ENCODE measurements around the gene JAKMIP1. TPM values are rescaled to one million over a fixed set of nuclear protein-coding genes. Genes with fewer than 3 reads are reported as not detected.

Gene JAKMIP1
- total RNA-seq, 1 experiment from 2014 or later = not detected

GRCh38 chr4:6182376-6183280 lies 17.7 kb downstream of the JAKMIP1 start:
- RAD21 ChIA-PET (ENCODE audit: low non-redundant PET in 1 of 2, low total read pairs in 2 of 2, uncharacterized antibody in 2 of 2, unreplicated experiment in 2 of 2) = no interaction called here
- no peaks in the 10 kb centered on the region for H3K9me2 ChIP-seq (ENCODE audit: insufficient read depth)
- intact Hi-C loops (cut with micrococcal nuclease) = no loop called here
- no peaks in the 10 kb centered on the region for H4K20me1 ChIP-seq (ENCODE audit: insufficient read depth)
- TF ChIP-seq FOSL1 (IDR thresholded peaks at IDR 0.05; ENCODE audit: low read depth) (no peak), CBX3 (IDR thresholded peaks at IDR 0.05; ENCODE audit: low read depth) (no peak), CTCF (IDR thresholded peaks at IDR 0.05 in 2 of 3, conservative IDR thresholded peaks at IDR 0.05 in 1 of 3; ENCODE audit: borderline replicate concordance in 1 of 3, insufficient read depth in 1 of 3, low read depth in 2 of 3, low read length in 2 of 3) (no peak), MAX (IDR thresholded peaks at IDR 0.05) (no peak), RAD21 (IDR thresholded peaks at IDR 0.05; ENCODE audit: low read depth) (no peak), POLR2AphosphoS5 (IDR thresholded peaks at IDR 0.05; ENCODE audit: low read depth, low read length) (no peak), ZFX (IDR thresholded peaks at IDR 0.05) (no peak), CEBPB (IDR thresholded peaks at IDR 0.05; ENCODE audit: low read depth) (no peak)
- H3K27me3 ChIP-seq (ENCODE audit: insufficient read depth, low read length) = no peaks in the 10 kb centered on the region
- no peak overlapping the region for H3K4me3 ChIP-seq (replicated peaks in 1 of 2; ENCODE audit: low read depth in 1 of 2, low read length in 2 of 2)
- H3K4me2 ChIP-seq (ENCODE audit: low read length) = no peak overlapping the region
- POLR2A ChIA-PET = no interaction called here
- DNase-seq (ENCODE audit: low read depth, low spot score) (no peak), ATAC-seq (no peak)
- no TSS peak for BruUV-seq (replicated peaks)
- no peak overlapping the region for H3K27ac ChIP-seq (ENCODE audit: low read depth, low read length)
- H3K9me3 ChIP-seq (ENCODE audit: control insufficient read depth in 1 of 2, insufficient read depth in 1 of 2, low read depth in 1 of 2, low read length in 2 of 2) = no peaks in the 10 kb centered on the region
- H3K4me1 ChIP-seq (ENCODE audit: control insufficient read depth in 1 of 2, insufficient read depth in 2 of 2, low read length in 2 of 2) = peaks cover 0 to 13% of the 10 kb centered on the region in 2 experiments; a peak in 3 of 4 replicates
- H3K9ac ChIP-seq (ENCODE audit: low read length) = no peak overlapping the region
- CTCF ChIA-PET = no interaction called here
- H3K36me3 ChIP-seq (ENCODE audit: control insufficient read depth in 1 of 2, insufficient read depth in 2 of 2, low read length in 2 of 2) = no peaks in the 10 kb centered on the region
- no peaks in the 10 kb centered on the region for H3K79me2 ChIP-seq (ENCODE audit: insufficient read depth, low read length)
- H2AFZ ChIP-seq (ENCODE audit: low read depth, low read length, poor library complexity, severe bottlenecking) = no peak overlapping the region
